Neural crest cell (in vitro differentiated cells): Measurements from ENCODE around the gene RALGAPA1. TPM values are rescaled to one million over a fixed set of nuclear protein-coding genes. Genes with fewer than 3 reads are reported as not detected.

Experiments used
- total RNA-seq: library from RNA; stranded (reverse); gene quantifications from 2 replicates; pipeline ENCODE4 v1.2.1, GENCODE V29; 2021

RALGAPA1 gene
- total RNA-seq, 1 donor from 2014 or later, result 46.0 TPM

Other genes with a start within 250 kb of the RALGAPA1 start
- 12.4 and 14.5 TPM in 2 replicates for gene BRMS1L, start 17.0 kb upstream of the RALGAPA1 start, total RNA-seq